WTC11 (cell line): Measurements from ENCODE around the gene WAC. TPM values are rescaled to one million over a fixed set of nuclear protein-coding genes. Genes with fewer than 3 reads are reported as not detected.

Source experiments
- ATAC-seq: fragments of 200-7000 bp; cut with Tn5 transposase; 2 replicates; pipeline ENCODE4 v1.10.0; 2021; ENCODE audit warnings: mild to moderate bottlenecking, moderate library complexity
- CTCF ChIA-PET: fragments of 300-600 bp; sonication (Branson Sonifier 250); formaldehyde crosslinking; loops from one replicate; lab custom pipeline; 2021; ENCODE audit warnings: antibody characterized with exemption; lab: Charles Lee
- POLR2A ChIA-PET: fragments of 350-600 bp; sonication (Branson Sonifier 250); formaldehyde crosslinking; loops from one replicate; lab custom pipeline; 2021; ENCODE audit warnings: antibody characterized with exemption; lab: Charles Lee
- DNase-seq: peaks from one replicate; pipeline ENCODE4 v3.0.0; 2021; ENCODE audit warnings: low spot score
- H3K27ac Mint-ChIP-seq: 2 replicates; pipeline ENCODE4 v1.8.0; 2021; ENCODE audit warnings: mixed read lengths
- H3K27me3 Mint-ChIP-seq: 2 replicates; pipeline ENCODE4 v1.8.0; 2021; ENCODE audit warnings: low read depth, mild to moderate bottlenecking, moderate library complexity, mixed read lengths
- H3K36me3 Mint-ChIP-seq: 2 replicates; pipeline ENCODE4 v1.8.0; 2021; ENCODE audit warnings: mixed read lengths
- H3K4me1 Mint-ChIP-seq: 2 replicates; pipeline ENCODE4 v1.8.0; 2022; ENCODE audit warnings: mixed read lengths
- H3K4me3 Mint-ChIP-seq: 2 replicates; pipeline ENCODE4 v1.8.0; 2021; ENCODE audit warnings: mild to moderate bottlenecking, moderate library complexity, mixed read lengths
- H3K9me3 Mint-ChIP-seq: 2 replicates; pipeline ENCODE4 v1.8.0; 2021; ENCODE audit warnings: mixed read lengths
- FOXJ3 ChIP-seq: sonication (generic); formaldehyde crosslinking; IDR thresholded peaks from 2 replicates; pipeline ENCODE4 v1.9.0; 2021; ENCODE audit warnings: missing genetic modification reagents, mild to moderate bottlenecking, borderline replicate concordance
- FOXK1 ChIP-seq: sonication (generic); formaldehyde crosslinking; IDR thresholded peaks from 2 replicates; pipeline ENCODE4 v1.8.0; 2022; ENCODE audit warnings: mild to moderate bottlenecking, moderate library complexity, missing genetic modification reagents
- HMGA2 ChIP-seq: fragments of 250-450 bp; sonication (Bioruptor Pico); IDR thresholded peaks from 2 replicates; pipeline ENCODE4 v1.4.0; 2021; ENCODE audit warnings: mild to moderate bottlenecking, moderate library complexity
- KAT7 ChIP-seq: sonication (generic); formaldehyde crosslinking; IDR thresholded peaks from 2 replicates; pipeline ENCODE4 v1.8.1; 2023; ENCODE audit warnings: missing genetic modification reagents, mild to moderate bottlenecking, borderline replicate concordance
- MXD4 ChIP-seq: fragments of 250-450 bp; sonication (Bioruptor Pico); IDR thresholded peaks from 2 replicates; pipeline ENCODE4 v1.8.0; 2021; ENCODE audit warnings: mild to moderate bottlenecking, moderate library complexity, borderline replicate concordance
- NFE2L1 ChIP-seq: sonication (generic); formaldehyde crosslinking; IDR thresholded peaks from 2 replicates; pipeline ENCODE4 v1.8.1; 2023; ENCODE audit warnings: missing genetic modification reagents
- NR3C1 ChIP-seq: sonication (generic); formaldehyde crosslinking; conservative IDR thresholded peaks from 2 replicates; pipeline ENCODE4 v1.8.1; 2023; ENCODE audit warnings: low read depth, mild to moderate bottlenecking, missing genetic modification reagents
- PRRX2 ChIP-seq: fragments of 250-450 bp; sonication (Bioruptor Pico); IDR thresholded peaks from 2 replicates; pipeline ENCODE4 v1.8.0; 2021; ENCODE audit warnings: mild to moderate bottlenecking
- TCF7 ChIP-seq: sonication (generic); formaldehyde crosslinking; IDR thresholded peaks from 2 replicates; pipeline ENCODE4 v1.8.0; 2022; ENCODE audit warnings: mild to moderate bottlenecking, low read depth, missing genetic modification reagents, moderate library complexity
- TP53 ChIP-seq: sonication (generic); formaldehyde crosslinking; IDR thresholded peaks from 2 replicates; pipeline ENCODE4 v1.8.1; 2023; ENCODE audit warnings: mild to moderate bottlenecking, missing genetic modification reagents
- ZNF121 ChIP-seq: sonication (generic); formaldehyde crosslinking; IDR thresholded peaks from 2 replicates; pipeline ENCODE4 v1.8.0; 2023; ENCODE audit warnings: missing genetic modification reagents
- ZNF219 ChIP-seq: sonication (generic); formaldehyde crosslinking; IDR thresholded peaks from 2 replicates; pipeline ENCODE4 v1.8.0; 2023; ENCODE audit warnings: missing genetic modification reagents, mild to moderate bottlenecking, borderline replicate concordance
- total RNA-seq: library from RNA; stranded (reverse); gene quantifications from 3 replicates; pipeline ENCODE4 v1.2.3, GENCODE V29; 2021
- TF ChIP-seq, protein P1 (sequence below): fragments of 250-450 bp; sonication (Bioruptor Pico); IDR thresholded peaks from 2 replicates; pipeline ENCODE4 v1.9.0; 2021; ENCODE audit warnings: moderate library complexity, mild to moderate bottlenecking, inconsistent platforms, borderline replicate concordance
- TF ChIP-seq, protein P2 (sequence below): sonication (generic); formaldehyde crosslinking; IDR thresholded peaks from 2 replicates; pipeline ENCODE4 v1.8.1; 2022; ENCODE audit warnings: missing genetic modification reagents, borderline replicate concordance
- TF ChIP-seq, protein P3 (sequence below): sonication (generic); formaldehyde crosslinking; IDR thresholded peaks from 2 replicates; pipeline ENCODE4 v1.8.1; 2022; ENCODE audit warnings: mild to moderate bottlenecking, missing genetic modification reagents, moderate library complexity, borderline replicate concordance
- TF ChIP-seq, protein P4 (sequence below): sonication (generic); formaldehyde crosslinking; IDR thresholded peaks from 2 replicates; pipeline ENCODE4 v1.8.0; 2022; ENCODE audit warnings: mild to moderate bottlenecking, missing genetic modification reagents
- TF ChIP-seq, protein P5 (sequence below): sonication (generic); formaldehyde crosslinking; IDR thresholded peaks from 2 replicates; pipeline ENCODE4 v1.8.0; 2022; ENCODE audit warnings: mild to moderate bottlenecking, missing genetic modification reagents
- TF ChIP-seq, protein P6 (sequence below): fragments of 250-450 bp; sonication (Bioruptor Pico); conservative IDR thresholded peaks from 2 replicates; pipeline ENCODE4 v1.9.0; 2021; ENCODE audit warnings: mild to moderate bottlenecking

Gene WAC
- total RNA-seq, 1 experiment from 2014 or later = 108 TPM

DNA sequence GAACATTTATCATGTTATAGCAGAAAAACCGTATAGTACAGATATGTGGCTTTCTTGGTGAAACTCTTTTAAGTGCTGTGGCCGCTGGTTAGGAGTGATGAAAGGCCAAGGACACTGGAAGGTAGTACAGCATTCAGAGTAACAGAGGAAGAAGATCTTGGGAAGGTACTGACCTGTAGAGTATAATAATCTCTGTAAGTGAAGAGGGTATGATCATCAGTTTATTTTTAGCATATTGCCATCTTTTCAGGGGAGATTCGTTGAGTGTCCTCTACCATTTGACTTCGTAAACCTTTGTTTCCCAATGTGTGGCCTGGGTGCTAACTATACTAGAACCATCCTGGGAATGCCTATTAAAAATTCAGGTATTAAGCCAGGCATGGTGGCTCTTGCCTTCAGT lies 44.6 kb downstream of the WAC start (continued):
- no peak for TF ChIP-seq TCF7 (CRISPR knock-in tag)
- TF ChIP-seq, protein P1, sequence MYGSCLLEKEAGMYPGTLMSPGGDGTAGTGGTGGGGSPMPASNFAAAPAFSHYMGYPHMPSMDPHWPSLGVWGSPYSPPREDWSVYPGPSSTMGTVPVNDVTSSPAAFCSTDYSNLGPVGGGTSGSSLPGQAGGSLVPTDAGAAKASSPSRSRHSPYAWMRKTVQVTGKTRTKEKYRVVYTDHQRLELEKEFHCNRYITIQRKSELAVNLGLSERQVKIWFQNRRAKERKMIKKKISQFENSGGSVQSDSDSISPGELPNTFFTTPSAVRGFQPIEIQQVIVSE (CRISPR knock-in tag) = no peak
- TF ChIP-seq NR3C1 = no peak
- TF ChIP-seq HMGA2 (CRISPR knock-in tag) = no peak
- TF ChIP-seq, protein P2, sequence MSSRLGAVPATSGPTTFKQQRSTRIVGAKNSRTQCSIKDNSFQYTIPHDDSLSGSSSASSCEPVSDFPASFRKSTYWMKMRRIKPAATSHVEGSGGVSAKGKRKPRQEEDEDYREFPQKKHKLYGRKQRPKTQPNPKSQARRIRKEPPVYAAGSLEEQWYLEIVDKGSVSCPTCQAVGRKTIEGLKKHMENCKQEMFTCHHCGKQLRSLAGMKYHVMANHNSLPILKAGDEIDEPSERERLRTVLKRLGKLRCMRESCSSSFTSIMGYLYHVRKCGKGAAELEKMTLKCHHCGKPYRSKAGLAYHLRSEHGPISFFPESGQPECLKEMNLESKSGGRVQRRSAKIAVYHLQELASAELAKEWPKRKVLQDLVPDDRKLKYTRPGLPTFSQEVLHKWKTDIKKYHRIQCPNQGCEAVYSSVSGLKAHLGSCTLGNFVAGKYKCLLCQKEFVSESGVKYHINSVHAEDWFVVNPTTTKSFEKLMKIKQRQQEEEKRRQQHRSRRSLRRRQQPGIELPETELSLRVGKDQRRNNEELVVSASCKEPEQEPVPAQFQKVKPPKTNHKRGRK (CRISPR knock-in tag) = no peak

DNA sequence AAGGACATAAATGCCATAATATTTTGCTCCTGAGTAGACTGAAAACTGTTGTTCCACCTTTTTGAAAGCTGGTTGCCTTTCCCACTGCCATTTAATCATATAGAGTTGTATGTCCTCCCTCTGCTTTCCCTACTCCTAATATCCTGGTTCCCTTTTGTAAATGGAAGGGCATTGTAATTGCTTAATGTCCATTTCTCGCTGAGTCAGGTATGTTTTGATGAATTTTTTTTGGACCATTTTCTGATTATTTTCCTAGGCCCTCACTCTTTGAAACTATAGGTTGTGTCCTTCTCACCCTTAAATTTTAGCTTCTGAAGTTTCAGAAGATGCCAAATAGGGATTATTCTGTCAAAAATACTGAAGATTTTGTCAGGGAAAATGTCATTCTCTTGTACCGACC lies 45.5 kb downstream of the WAC start:
- peaks cover 24% of the 10 kb centered on the region for H3K36me3 Mint-ChIP-seq

More for the DNA sequence above, 45.5 kb downstream of the WAC start:
- no peak for DNase-seq
- H3K9me3 Mint-ChIP-seq = no peaks in the 10 kb centered on the region
- H3K27me3 Mint-ChIP-seq = no peaks in the 10 kb centered on the region
- ATAC-seq = no peak
- POLR2A ChIA-PET = no interaction called here
- TF ChIP-seq NFE2L1 (CRISPR knock-in tag) (no peak), TP53 (no peak), FOXJ3 (CRISPR knock-in tag) (no peak), PRRX2 (no peak), FOXK1 (CRISPR knock-in tag) (no peak), ZNF121 (CRISPR knock-in tag) (no peak), ZNF219 (no peak), MXD4 (CRISPR knock-in tag) (no peak), KAT7 (CRISPR knock-in tag) (no peak)
- TF ChIP-seq, protein P3, sequence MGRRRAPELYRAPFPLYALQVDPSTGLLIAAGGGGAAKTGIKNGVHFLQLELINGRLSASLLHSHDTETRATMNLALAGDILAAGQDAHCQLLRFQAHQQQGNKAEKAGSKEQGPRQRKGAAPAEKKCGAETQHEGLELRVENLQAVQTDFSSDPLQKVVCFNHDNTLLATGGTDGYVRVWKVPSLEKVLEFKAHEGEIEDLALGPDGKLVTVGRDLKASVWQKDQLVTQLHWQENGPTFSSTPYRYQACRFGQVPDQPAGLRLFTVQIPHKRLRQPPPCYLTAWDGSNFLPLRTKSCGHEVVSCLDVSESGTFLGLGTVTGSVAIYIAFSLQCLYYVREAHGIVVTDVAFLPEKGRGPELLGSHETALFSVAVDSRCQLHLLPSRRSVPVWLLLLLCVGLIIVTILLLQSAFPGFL = no peak
- TF ChIP-seq, protein P4, sequence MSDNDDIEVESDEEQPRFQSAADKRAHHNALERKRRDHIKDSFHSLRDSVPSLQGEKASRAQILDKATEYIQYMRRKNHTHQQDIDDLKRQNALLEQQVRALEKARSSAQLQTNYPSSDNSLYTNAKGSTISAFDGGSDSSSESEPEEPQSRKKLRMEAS (CRISPR knock-in tag) = no peak
- TF ChIP-seq, protein P5, sequence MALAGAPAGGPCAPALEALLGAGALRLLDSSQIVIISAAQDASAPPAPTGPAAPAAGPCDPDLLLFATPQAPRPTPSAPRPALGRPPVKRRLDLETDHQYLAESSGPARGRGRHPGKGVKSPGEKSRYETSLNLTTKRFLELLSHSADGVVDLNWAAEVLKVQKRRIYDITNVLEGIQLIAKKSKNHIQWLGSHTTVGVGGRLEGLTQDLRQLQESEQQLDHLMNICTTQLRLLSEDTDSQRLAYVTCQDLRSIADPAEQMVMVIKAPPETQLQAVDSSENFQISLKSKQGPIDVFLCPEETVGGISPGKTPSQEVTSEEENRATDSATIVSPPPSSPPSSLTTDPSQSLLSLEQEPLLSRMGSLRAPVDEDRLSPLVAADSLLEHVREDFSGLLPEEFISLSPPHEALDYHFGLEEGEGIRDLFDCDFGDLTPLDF (CRISPR knock-in tag) = no peak
- TF ChIP-seq, protein P2 (CRISPR knock-in tag) = no peak
- TF ChIP-seq, protein P6, sequence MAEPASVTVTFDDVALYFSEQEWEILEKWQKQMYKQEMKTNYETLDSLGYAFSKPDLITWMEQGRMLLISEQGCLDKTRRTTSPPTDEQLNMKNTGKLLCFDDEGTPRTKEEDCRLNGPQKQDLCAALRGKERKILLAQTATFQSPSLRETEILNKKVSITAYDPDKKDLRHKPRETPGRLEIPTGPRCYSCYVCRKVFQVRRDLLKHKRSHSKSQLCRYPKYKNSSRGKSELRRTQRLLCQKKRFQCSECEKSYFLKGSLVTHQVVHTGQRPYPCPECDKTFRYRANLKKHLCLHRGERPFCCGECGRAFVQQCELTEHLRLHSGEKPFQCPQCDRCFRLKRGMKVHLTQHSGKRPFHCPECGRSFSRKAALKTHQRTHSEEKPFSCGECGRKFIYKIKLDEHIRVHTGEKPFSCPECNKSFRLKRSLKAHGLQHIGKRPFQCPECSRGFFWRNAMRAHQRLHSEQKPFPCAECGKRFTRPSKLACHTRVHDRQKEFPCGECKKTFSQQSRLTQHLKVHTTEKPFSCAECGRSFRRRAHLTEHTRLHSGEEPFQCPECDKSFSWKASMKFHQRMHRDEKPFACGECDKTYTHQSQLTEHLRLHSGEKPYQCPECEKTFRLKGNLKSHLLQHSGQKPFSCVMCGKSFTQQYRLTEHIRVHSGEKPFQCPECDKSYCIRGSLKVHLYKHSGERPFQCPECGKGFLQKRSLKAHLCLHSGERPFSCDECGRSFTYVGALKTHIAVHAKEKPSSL = no peak
- H3K27ac Mint-ChIP-seq = no peak overlapping the region
- H3K4me1 Mint-ChIP-seq = peaks cover 62% of the 10 kb centered on the region
- CTCF ChIA-PET = no interaction called here
- H3K4me3 Mint-ChIP-seq = no peak overlapping the region
